ENCODE measurements around the gene TMEM63C.

The TMEM63C gene

DNA sequence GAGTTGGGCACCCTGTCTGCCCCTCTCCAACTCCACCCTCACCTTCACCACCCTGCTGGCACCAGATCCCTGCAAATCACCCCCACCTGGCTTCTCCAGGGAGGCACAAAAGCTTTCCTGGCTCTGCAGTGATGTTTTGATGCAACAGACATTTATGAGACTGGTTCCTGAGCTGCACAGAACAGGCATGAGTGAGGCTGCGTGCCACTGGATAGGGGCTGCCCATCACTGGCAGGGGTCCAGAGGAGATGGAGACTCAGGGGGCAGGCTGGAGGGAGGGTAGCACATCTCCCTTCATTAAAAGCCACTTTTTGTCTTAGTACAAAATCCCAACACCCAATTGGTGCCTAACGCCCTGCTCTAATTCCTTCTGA, 22.7 kb upstream of the TMEM63C start:
- WGBS (ENCODE audit: extremely low coverage, insufficient coverage, insufficient read length), result no CpG with 5 or more reads among the region's 2 CpGs
- no peak overlapping the region for H4K91ac ChIP-seq (ENCODE audit: low read depth, low read length)
- no peak overlapping the region for H3K9ac ChIP-seq (ENCODE audit: low read length)
- H3K18ac ChIP-seq (ENCODE audit: low read length), result no peak overlapping the region
- no peaks in the 10 kb centered on the region for H3K36me3 ChIP-seq (ENCODE audit: control insufficient read depth in 1 of 2, insufficient read depth in 2 of 2, low read length in 2 of 2)
- H4K8ac ChIP-seq (ENCODE audit: low read depth, low read length), result no peak overlapping the region
- H3K4me2 ChIP-seq (ENCODE audit: low read length), result no peak overlapping the region
- no peak overlapping the region for H3K4ac ChIP-seq (ENCODE audit: low read depth, low read length)
- H2BK5ac ChIP-seq (ENCODE audit: low read depth, low read length, poor library complexity), result no peak overlapping the region
- no peaks in the 10 kb centered on the region for H3K27me3 ChIP-seq (ENCODE audit: insufficient read depth, low read length)
- DNase-seq, result no peak
- no peak overlapping the region for H2BK12ac ChIP-seq (ENCODE audit: low read length)
- no peak overlapping the region for H3K23ac ChIP-seq (ENCODE audit: low read length)
- H3K79me1 ChIP-seq (ENCODE audit: low read length), result no peaks in the 10 kb centered on the region
- no peak overlapping the region for H3K27ac ChIP-seq (ENCODE audit: low read depth, low read length)
- H4K12ac ChIP-seq (ENCODE audit: low read depth, low read length), result no peak overlapping the region
- H3K4me3 ChIP-seq (ENCODE audit: low read depth, low read length), result no peak overlapping the region
- H3K4me1 ChIP-seq (ENCODE audit: control insufficient read depth in 1 of 2, insufficient read depth in 2 of 2, low read length in 2 of 2), result no peaks in the 10 kb centered on the region
- H2BK120ac ChIP-seq (ENCODE audit: insufficient read depth, low read length, poor library complexity), result no peak overlapping the region
- no peak overlapping the region for H2AK5ac ChIP-seq (ENCODE audit: low read length)
- no peaks in the 10 kb centered on the region for H3K79me2 ChIP-seq (ENCODE audit: control insufficient read depth, insufficient read depth, low read length, poor library complexity)
- no peak overlapping the region for H3K14ac ChIP-seq (ENCODE audit: low read length)
- no peak overlapping the region for H2AFZ ChIP-seq (ENCODE audit: insufficient read depth, low read length, poor library complexity)
- H3K9me3 ChIP-seq (ENCODE audit: insufficient read depth, low read depth, low read length), result peaks cover 1% of the 10 kb centered on the region

DNA sequence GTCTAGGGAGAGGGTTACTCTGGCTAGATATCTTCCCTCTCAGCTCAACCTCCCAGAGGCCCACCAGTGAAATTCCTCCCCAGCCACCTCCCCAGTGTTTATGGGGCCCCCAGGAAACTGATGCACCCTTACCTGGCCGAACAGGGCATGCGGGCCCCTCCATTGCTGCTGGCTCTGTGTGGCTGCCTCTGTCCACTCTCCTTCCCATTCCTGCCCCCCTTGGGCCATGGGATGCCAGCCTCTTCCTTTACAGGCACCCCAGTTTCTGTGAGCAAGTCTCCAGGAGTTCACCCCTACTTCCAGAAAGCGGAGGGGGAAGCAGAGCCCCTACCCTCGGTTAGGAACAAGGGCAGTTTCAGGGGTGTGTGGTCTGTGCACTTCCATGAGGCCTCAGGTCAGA, 20.6 kb upstream of the TMEM63C start:
- H3K79me2 ChIP-seq (ENCODE audit: control insufficient read depth, insufficient read depth, low read length, poor library complexity), result no peaks in the 10 kb centered on the region
- no peak overlapping the region for H3K9ac ChIP-seq (ENCODE audit: low read length)
- WGBS (ENCODE audit: extremely low coverage, insufficient coverage, insufficient read length), result no CpG with 5 or more reads among the region's 4 CpGs

DNA sequence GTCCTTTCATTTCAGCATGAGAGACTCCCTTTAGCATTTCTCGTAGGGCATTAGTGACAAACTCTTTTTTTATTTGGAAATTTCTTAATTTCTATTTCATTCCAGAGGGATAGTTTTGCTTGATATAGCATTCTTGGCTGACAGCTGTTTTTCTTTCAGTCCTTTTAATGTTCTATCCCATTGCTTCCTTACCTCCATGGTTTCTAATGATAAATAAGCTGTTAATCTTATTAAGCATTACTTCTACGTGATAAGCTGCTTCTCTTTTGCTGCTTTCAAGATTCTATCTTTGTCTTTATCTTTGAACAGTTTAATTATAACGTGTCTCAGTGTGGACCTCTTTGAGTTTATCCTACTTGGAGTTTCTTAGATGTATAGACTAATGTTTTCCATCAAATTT, 11.6 kb upstream of the TMEM63C start:
- WGBS (ENCODE audit: extremely low coverage, insufficient coverage, insufficient read length), result no CpG with 5 or more reads among the region's 3 CpGs

More for the DNA sequence above, 20.6 kb upstream of the TMEM63C start:
- Histone ChIP-seq H3K4me2 (ENCODE audit: low read length) (no peak overlapping the region), H2BK5ac (ENCODE audit: low read depth, low read length, poor library complexity) (no peak overlapping the region), H3K36me3 (ENCODE audit: control insufficient read depth in 1 of 2, insufficient read depth in 2 of 2, low read length in 2 of 2) (no peaks in the 10 kb centered on the region), H4K91ac (ENCODE audit: low read depth, low read length) (no peak overlapping the region), H2AK5ac (ENCODE audit: low read length) (no peak overlapping the region), H3K9me3 (ENCODE audit: insufficient read depth, low read depth, low read length) (peaks cover 1% of the 10 kb centered on the region), H3K23ac (ENCODE audit: low read length) (no peak overlapping the region), H3K14ac (ENCODE audit: low read length) (no peak overlapping the region), H3K4ac (ENCODE audit: low read depth, low read length) (no peak overlapping the region), H2BK12ac (ENCODE audit: low read length) (no peak overlapping the region), H3K79me1 (ENCODE audit: low read length) (no peaks in the 10 kb centered on the region), H3K27me3 (ENCODE audit: insufficient read depth, low read length) (no peaks in the 10 kb centered on the region), H2AFZ (ENCODE audit: insufficient read depth, low read length, poor library complexity) (no peak overlapping the region), H2BK120ac (ENCODE audit: insufficient read depth, low read length, poor library complexity) (no peak overlapping the region), H3K4me1 (ENCODE audit: control insufficient read depth in 1 of 2, insufficient read depth in 2 of 2, low read length in 2 of 2) (no peaks in the 10 kb centered on the region), H3K4me3 (ENCODE audit: low read depth, low read length) (no peak overlapping the region), H3K27ac (ENCODE audit: low read depth, low read length) (no peak overlapping the region), H3K18ac (ENCODE audit: low read length) (no peak overlapping the region), H4K12ac (ENCODE audit: low read depth, low read length) (no peak overlapping the region), H4K8ac (ENCODE audit: low read depth, low read length) (no peak overlapping the region)
- DNase-seq, result no peak

DNA sequence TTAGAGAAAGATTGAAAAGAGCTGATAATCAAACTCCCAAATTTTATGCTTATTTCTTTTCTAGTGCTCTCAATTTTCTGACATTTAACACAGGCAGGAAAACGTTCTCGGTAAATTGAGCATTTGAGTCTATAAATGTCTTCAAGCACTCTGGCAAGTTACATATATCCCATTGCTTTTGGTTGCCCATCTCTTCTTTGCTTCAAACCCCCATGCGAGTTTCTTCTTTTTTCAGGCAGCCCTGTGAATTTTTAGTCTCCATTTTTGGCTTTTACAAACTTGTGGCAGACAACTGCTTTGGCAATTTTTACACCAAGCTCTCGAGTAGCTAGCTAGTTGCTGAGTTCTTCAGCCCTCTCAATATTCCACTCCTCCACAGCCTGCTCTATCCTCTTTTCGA, 8.7 kb upstream of the TMEM63C start:
- Histone ChIP-seq H3K18ac (ENCODE audit: low read length) (no peak overlapping the region), H3K4me1 (ENCODE audit: control insufficient read depth in 1 of 2, insufficient read depth in 2 of 2, low read length in 2 of 2) (no peaks in the 10 kb centered on the region), H2BK12ac (ENCODE audit: low read length) (no peak overlapping the region), H3K79me2 (ENCODE audit: control insufficient read depth, insufficient read depth, low read length, poor library complexity) (no peaks in the 10 kb centered on the region), H3K14ac (ENCODE audit: low read length) (no peak overlapping the region), H3K27me3 (ENCODE audit: insufficient read depth, low read length) (no peaks in the 10 kb centered on the region), H4K8ac (ENCODE audit: low read depth, low read length) (peak overlapping the region; percentile 27), H3K4me2 (ENCODE audit: low read length) (no peak overlapping the region), H3K36me3 (ENCODE audit: control insufficient read depth in 1 of 2, insufficient read depth in 2 of 2, low read length in 2 of 2) (no peaks in the 10 kb centered on the region), H3K23ac (ENCODE audit: low read length) (no peak overlapping the region), H3K9ac (ENCODE audit: low read length) (no peak overlapping the region), H3K4ac (ENCODE audit: low read depth, low read length) (no peak overlapping the region), H4K12ac (ENCODE audit: low read depth, low read length) (no peak overlapping the region), H2AFZ (ENCODE audit: insufficient read depth, low read length, poor library complexity) (no peak overlapping the region), H4K91ac (ENCODE audit: low read depth, low read length) (no peak overlapping the region), H3K9me3 (ENCODE audit: insufficient read depth, low read depth, low read length) (peaks cover 2% of the 10 kb centered on the region), H3K27ac (ENCODE audit: low read depth, low read length) (no peak overlapping the region), H2BK120ac (ENCODE audit: insufficient read depth, low read length, poor library complexity) (no peak overlapping the region), H2BK5ac (ENCODE audit: low read depth, low read length, poor library complexity) (no peak overlapping the region), H3K79me1 (ENCODE audit: low read length) (no peaks in the 10 kb centered on the region), H3K4me3 (ENCODE audit: low read depth, low read length) (no peak overlapping the region), H2AK5ac (ENCODE audit: low read length) (no peak overlapping the region)
- WGBS (ENCODE audit: extremely low coverage, insufficient coverage, insufficient read length), result no CpG with 5 or more reads among the region's 5 CpGs
- DNase-seq, result no peak

More for the DNA sequence above, 11.6 kb upstream of the TMEM63C start:
- Histone ChIP-seq H3K4me2 (ENCODE audit: low read length) (no peak overlapping the region), H4K91ac (ENCODE audit: low read depth, low read length) (no peak overlapping the region), H3K4me3 (ENCODE audit: low read depth, low read length) (no peak overlapping the region), H2BK12ac (ENCODE audit: low read length) (no peak overlapping the region), H2BK120ac (ENCODE audit: insufficient read depth, low read length, poor library complexity) (no peak overlapping the region), H3K27ac (ENCODE audit: low read depth, low read length) (no peak overlapping the region), H3K4me1 (ENCODE audit: control insufficient read depth in 1 of 2, insufficient read depth in 2 of 2, low read length in 2 of 2) (no peaks in the 10 kb centered on the region), H3K36me3 (ENCODE audit: control insufficient read depth in 1 of 2, insufficient read depth in 2 of 2, low read length in 2 of 2) (no peaks in the 10 kb centered on the region), H3K9me3 (ENCODE audit: insufficient read depth, low read depth, low read length) (peaks cover 2% of the 10 kb centered on the region), H4K12ac (ENCODE audit: low read depth, low read length) (no peak overlapping the region), H3K14ac (ENCODE audit: low read length) (no peak overlapping the region), H3K23ac (ENCODE audit: low read length) (no peak overlapping the region), H3K18ac (ENCODE audit: low read length) (no peak overlapping the region), H3K9ac (ENCODE audit: low read length) (no peak overlapping the region), H3K79me1 (ENCODE audit: low read length) (no peaks in the 10 kb centered on the region), H3K4ac (ENCODE audit: low read depth, low read length) (no peak overlapping the region), H2BK5ac (ENCODE audit: low read depth, low read length, poor library complexity) (no peak overlapping the region), H4K8ac (ENCODE audit: low read depth, low read length) (no peak overlapping the region), H2AFZ (ENCODE audit: insufficient read depth, low read length, poor library complexity) (no peak overlapping the region), H3K27me3 (ENCODE audit: insufficient read depth, low read length) (no peaks in the 10 kb centered on the region), H3K79me2 (ENCODE audit: control insufficient read depth, insufficient read depth, low read length, poor library complexity) (no peaks in the 10 kb centered on the region), H2AK5ac (ENCODE audit: low read length) (no peak overlapping the region)
- no peak for DNase-seq

All from trophoblast cell (in vitro differentiated cells and primary cell).